ENCODE data around the gene CANT1. TPM values are rescaled to one million over a fixed set of nuclear protein-coding genes. Genes with fewer than 3 reads are reported as not detected.

The CANT1 gene
- total and polyA plus RNA-seq, 2 of the 13 experiments (the other 11 are each of a cell fraction or from before 2014, with no cell fraction given), result 34.1 to 42.1 TPM

- TF ChIP-seq, protein P1, sequence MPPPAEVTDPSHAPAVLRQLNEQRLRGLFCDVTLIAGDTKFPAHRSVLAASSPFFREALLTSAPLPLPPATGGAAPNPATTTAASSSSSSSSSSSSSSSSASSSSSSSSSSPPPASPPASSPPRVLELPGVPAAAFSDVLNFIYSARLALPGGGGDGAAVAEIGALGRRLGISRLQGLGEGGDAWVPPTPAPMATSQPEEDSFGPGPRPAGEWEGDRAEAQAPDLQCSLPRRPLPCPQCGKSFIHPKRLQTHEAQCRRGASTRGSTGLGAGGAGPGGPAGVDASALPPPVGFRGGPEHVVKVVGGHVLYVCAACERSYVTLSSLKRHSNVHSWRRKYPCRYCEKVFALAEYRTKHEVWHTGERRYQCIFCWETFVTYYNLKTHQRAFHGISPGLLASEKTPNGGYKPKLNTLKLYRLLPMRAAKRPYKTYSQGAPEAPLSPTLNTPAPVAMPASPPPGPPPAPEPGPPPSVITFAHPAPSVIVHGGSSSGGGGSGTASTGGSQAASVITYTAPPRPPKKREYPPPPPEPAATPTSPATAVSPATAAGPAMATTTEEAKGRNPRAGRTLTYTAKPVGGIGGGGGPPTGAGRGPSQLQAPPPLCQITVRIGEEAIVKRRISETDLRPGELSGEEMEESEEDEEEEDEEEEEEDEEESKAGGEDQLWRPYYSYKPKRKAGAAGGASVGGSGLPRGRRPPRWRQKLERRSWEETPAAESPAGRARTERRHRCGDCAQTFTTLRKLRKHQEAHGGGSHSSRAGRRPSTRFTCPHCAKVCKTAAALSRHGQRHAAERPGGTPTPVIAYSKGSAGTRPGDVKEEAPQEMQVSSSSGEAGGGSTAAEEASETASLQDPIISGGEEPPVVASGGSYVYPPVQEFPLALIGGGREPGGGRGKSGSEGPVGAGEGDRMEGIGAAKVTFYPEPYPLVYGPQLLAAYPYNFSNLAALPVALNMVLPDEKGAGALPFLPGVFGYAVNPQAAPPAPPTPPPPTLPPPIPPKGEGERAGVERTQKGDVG (CRISPR knock-in tag; IDR thresholded peaks at IDR 0.05; ENCODE audit: borderline replicate concordance), result peak; percentile 59; the same call in 1 of the 2 replicates
- peak; percentile 94 for TF ChIP-seq HNRNPL (IDR thresholded peaks at IDR 0.05; ENCODE audit: low read depth, low read length)
- TF ChIP-seq, protein P2, sequence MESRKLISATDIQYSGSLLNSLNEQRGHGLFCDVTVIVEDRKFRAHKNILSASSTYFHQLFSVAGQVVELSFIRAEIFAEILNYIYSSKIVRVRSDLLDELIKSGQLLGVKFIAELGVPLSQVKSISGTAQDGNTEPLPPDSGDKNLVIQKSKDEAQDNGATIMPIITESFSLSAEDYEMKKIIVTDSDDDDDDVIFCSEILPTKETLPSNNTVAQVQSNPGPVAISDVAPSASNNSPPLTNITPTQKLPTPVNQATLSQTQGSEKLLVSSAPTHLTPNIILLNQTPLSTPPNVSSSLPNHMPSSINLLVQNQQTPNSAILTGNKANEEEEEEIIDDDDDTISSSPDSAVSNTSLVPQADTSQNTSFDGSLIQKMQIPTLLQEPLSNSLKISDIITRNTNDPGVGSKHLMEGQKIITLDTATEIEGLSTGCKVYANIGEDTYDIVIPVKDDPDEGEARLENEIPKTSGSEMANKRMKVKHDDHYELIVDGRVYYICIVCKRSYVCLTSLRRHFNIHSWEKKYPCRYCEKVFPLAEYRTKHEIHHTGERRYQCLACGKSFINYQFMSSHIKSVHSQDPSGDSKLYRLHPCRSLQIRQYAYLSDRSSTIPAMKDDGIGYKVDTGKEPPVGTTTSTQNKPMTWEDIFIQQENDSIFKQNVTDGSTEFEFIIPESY (CRISPR knock-in tag; IDR thresholded peaks at IDR 0.05), result 0 out of 2 replicates have a peak, but pooled peaks have one; percentile 51
- peak; percentile 17; the same call in 1 of the 2 replicates for TF ChIP-seq KDM2A (CRISPR knock-in tag; IDR thresholded peaks at IDR 0.05; ENCODE audit: borderline replicate concordance, low read depth)
- TF ChIP-seq, protein P3, sequence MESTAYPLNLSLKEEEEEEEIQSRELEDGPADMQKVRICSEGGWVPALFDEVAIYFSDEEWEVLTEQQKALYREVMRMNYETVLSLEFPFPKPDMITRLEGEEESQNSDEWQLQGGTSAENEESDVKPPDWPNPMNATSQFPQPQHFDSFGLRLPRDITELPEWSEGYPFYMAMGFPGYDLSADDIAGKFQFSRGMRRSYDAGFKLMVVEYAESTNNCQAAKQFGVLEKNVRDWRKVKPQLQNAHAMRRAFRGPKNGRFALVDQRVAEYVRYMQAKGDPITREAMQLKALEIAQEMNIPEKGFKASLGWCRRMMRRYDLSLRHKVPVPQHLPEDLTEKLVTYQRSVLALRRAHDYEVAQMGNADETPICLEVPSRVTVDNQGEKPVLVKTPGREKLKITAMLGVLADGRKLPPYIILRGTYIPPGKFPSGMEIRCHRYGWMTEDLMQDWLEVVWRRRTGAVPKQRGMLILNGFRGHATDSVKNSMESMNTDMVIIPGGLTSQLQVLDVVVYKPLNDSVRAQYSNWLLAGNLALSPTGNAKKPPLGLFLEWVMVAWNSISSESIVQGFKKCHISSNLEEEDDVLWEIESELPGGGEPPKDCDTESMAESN (CRISPR knock-in tag; conservative IDR thresholded peaks at IDR 0.05), result no peak
- TF ChIP-seq MXD1 (CRISPR knock-in tag; IDR thresholded peaks at IDR 0.05), result 0 out of 2 replicates have a peak, but pooled peaks have one; percentile 38
- TF ChIP-seq ELF3 (CRISPR knock-in tag; IDR thresholded peaks at IDR 0.05), result no peak
- no peak for TF ChIP-seq HNF1B (CRISPR knock-in tag; IDR thresholded peaks at IDR 0.05)
- TF ChIP-seq AGO2 (optimal IDR thresholded peaks at IDR 0.05; ENCODE audit: low read depth, low read length), result peak; percentile 36
Measured at GRCh38 chr17:78977997-78978973, 31.3 kb downstream of the CANT1 start (continued).
